Measurements from ENCODE around the gene SAMD4A.

Gene SAMD4A

GRCh38 chr14:54565785-54566409, 1.0 kb upstream of the SAMD4A start:
- peak; percentile 56 for DNase-seq

GRCh38 chr14:54567224-54567638, 303 bp downstream of the SAMD4A start:
- DNase-seq, result no peak

DNA sequence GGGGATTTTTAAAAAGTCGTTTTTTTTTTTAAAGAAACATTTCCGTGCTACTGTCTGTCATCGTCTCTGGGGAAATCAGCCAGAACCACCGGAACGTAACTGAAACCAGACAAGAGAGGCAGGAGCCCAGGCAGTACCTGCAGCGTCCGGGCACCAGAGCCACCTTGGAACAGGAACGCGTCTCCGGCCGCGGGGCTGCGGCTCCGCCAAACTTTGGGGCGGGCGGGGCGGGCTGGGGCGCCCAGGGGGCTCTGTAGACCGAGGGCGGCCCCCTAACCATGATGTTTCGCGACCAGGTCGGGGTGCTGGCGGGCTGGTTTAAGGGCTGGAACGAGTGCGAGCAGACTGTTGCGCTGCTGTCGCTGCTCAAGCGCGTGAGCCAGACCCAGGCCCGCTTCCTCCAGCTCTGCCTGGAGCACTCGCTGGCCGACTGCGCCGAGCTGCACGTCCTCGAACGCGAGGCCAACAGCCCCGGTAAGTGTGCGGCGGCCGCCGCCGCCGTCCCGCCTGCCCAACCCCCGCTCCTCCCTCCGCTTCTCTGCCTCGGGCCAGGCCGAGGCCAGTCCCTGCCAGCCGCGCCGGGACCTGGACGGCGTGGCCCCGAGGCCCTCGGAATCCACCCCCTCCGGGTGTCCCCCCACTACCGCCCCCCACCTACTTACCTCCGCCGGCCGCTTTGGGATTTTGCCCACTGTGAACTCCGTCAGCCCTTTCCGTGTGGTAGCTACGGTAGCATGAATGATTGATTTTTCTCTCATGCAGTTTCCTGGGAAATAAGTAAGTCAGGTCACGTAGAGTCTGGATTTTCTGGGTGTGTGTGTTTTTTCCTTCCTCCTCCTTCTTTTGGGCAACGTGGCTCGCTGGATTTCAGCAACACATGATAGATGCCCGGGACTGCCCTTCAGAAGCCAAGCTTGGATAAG, 972 bp downstream of the SAMD4A start:
- DNase-seq, result peak; percentile 15

DNA sequence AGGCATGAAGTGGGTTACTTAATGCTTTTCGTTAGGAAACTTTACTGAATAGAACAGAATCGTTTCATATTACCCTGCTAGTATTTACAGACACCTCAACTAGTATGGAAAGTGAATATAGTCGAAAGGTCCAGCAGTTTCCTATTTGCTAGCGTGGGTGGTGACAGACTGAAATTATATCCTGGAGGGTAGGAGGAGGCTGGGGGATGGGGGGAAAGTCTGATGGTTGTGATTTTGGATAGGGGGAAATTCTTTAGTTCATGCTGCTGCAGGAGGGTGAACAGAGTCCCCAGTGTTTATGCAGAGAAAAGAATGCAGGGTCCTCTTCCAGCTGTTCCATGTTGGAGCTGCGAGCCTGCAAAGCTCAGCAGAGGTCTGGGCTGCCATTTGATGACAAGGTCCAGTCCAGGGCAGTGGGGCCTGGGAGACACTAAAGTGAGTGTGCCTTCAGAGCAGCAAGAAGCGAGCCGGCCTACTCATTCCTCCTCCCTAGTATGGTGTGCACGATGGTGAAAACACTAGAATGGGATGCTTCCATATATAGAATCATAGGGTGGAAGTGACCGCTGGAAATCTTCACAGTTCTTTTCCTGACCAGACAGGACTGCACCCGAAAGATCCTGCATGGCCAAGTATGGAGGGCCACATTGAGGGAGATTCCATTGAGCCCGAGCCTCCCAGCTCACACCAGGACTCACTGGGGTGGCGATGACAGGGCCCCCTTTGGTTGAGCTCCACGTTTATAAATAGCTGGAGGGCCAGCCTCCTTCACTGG, 2.1 kb downstream of the SAMD4A start:
- no peak for DNase-seq

DNA sequence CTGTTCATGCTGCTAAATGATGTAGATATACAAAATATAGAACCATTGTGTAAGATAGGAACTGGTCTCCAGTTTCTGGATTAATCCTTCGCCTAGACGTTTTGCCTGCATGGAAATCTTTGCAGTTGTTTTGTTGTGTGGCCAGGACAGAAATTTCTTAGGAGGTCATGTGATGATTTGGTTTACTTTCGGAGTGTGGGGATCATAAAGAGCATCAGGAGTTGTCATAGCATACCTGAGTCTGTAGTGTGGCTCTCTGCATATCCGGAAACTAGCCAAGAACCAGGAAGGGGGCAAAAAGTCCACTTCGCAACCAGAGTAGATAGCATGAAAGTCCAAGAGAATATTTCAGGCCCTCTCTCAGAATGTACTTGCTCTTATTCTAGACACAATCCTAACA, 3.1 kb downstream of the SAMD4A start:
- no peak for DNase-seq

GRCh38 chr14:54570631-54571415, 3.9 kb downstream of the SAMD4A start:
- no peak for DNase-seq

DNA sequence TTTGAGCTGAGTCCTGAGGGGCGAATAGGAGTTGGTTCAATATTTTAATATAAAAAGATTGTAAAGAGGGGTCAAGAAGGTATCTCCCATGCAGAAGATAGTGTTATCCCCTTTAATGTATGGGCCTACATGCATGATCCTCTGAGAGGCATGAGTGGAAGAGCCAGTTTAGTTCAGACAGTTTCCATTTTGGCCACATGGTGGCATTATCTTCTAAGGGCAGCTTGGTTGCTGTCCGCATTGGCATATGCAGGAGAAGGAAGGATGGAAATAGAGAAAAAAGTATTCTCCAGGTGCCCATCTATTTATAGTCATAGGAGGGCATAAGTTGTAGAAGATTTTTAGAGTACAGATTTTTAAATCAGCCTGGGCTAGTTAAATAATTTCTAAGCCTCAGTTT, 5.4 kb downstream of the SAMD4A start:
- peak; percentile 43 for DNase-seq

- DNase-seq, result no peak
These were observed 7.6 kb downstream of the SAMD4A start for GRCh38 chr14:54574528-54574927.

DNA sequence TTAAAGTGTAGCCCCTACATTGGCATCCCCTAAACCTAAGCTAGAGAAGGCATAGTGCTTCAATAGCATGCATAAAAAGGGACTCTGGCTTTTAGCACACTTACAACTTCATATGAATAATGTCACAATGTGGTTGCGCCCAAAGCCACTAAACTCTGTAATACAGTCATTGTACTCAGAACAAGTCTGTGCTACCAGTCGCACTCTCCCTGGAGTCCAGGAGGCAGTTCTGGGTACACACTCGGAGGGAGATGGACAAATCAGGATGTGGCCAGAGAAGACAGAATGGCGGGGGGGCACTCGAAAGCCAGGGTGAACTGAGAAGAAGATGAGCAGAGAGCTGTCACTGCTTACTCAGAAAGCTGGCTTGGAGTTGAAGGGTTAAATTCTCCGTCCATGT, 10.6 kb downstream of the SAMD4A start:
- no peak for DNase-seq

DNA sequence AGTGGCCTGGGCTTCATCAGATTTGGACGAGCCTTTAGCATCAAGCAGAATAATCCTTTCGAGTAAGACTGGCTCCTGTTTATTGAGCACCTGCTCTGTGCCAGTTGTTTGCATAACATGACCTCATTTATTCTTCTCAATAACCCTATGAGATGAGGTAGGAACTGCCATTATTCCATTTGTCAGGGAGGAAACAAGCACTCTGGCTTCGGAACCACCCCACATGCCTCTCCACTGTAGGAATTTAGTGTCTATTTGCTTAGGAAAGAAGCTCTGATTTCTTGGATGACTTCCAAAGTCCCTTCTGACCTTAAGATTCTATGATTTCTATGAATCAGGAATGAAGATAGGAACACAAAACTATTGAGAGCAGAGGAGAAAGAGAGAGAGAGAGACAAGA, 11.0 kb downstream of the SAMD4A start:
- DNase-seq, result no peak

GRCh38 chr14:54579621-54580020, 12.7 kb downstream of the SAMD4A start:
- DNase-seq, result no peak

DNA sequence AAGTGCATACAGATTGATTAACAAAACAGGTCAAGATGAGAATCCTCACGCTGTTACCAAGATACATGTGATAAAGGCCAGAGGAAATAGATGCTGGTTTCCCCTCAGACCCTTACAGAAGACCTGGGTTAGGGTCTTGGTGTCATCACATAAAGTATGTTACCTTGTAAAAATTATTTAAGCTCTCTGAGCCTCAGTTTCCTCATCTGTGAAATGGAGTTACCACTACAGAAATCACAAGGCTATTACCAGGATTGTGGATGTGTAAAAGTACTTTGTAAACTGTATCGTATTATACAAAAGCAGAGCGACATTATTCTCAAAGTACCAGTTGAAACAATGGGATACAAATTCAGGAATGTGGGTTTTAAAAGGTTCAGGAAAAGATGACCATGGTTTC, 14.0 kb downstream of the SAMD4A start:
- no peak for DNase-seq

DNA sequence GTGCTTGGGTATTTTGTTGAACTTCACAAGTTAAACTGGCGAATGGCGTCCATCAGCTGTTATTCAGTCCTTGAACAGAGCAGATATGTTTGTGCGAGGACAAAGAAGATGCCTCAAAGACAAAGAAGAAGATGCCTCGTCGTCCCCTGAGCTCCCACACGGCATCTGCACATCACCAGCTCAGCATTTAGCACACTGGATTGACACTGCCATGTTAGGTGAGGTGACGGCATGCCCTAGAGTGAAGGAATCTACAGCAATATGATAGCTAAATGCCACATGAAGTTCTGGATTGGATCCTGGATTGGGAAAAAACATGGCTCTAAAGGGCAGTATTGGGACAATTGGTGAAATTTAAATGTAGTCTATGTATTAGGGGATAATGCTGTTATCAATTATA, 15.4 kb downstream of the SAMD4A start:
- no peak for DNase-seq

- no peak for DNase-seq
These were observed 17.2 kb downstream of the SAMD4A start for GRCh38 chr14:54584097-54584496.

DNA sequence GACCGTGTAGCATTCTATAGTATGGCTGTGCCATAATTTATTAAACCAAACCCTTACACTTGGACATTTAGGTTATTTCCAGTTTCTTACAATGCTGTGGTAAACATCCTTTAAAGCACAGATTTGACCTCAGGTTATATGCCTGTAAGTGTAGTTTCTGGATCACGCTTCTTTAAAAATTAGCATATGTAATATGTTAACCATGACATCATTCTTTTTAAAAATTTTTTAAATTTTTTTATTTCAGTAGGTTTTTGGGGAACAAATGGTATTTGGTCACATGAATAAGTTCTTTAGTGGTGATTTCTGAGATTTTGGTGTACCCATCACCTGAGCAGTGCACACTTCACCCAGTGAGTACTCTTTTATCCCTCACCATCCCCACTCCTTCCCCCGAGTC, 18.3 kb downstream of the SAMD4A start:
- DNase-seq, result no peak

GRCh38 chr14:54589076-54589475, 22.1 kb downstream of the SAMD4A start:
- no peak for DNase-seq

DNA sequence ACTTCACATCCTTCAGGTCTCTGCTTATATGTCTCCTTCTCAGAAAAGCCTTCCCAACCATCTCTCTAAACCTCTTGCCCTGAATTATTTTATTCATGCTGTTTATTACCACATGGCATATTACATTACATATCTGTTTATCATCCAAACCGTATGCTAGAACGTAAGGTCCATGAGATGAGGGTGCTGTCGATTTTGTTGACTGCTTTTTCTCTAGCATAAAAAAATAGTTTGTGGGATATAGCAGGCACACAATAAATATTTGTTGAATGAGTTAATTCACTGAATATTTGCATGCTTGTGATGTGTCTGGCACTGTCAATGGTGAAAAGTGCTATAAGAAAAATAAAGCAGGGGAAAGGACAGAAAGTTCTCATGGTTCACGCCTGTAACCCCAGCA, 22.9 kb downstream of the SAMD4A start:
- DNase-seq, result no peak

DNA sequence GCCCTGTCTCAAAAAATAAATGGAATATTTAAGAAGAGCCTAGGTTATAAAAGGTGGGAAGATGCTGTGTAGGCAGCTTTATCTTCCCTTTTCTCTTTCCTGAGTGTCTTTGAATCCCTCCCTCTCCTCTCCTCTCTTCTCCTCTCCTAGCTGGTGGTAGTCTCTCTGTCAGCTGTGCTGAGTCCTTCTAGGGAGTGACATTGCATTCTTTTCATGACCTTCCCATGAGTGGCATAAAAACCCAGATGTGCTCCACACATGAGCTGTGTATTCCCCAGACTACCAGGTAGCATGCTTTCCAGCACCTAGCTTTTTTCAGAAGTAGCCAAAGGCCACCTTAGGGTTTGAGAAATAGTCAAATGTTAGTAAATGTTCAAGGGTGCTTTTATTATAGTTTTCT, 23.6 kb downstream of the SAMD4A start:
- no peak for DNase-seq

- DNase-seq, result no peak
These were observed 24.5 kb downstream of the SAMD4A start for GRCh38 chr14:54591461-54591860.

DNA sequence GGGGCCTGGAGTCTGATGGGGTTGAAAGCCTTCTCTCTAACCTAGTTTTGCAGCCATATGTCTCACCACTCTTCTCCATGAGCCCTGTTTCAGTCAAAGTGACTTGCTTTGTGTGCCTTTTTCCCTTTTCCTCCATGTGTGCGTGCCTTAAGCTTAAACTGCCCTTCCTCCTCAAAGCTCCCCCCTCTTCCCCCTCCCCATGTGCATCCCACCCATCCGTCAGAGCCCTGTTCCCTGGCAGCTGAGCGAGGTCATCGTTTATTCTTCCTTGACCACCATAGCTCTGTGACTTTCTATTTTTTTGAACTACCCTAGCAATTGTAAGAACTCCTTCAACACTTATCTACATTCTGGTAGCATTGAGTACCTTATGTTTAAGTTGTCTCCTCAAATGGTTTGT, 24.9 kb downstream of the SAMD4A start:
- no peak for DNase-seq

- DNase-seq, result no peak
These were observed 26.9 kb downstream of the SAMD4A start for GRCh38 chr14:54593860-54594259.

- DNase-seq, result no peak
These were observed 27.6 kb downstream of the SAMD4A start for GRCh38 chr14:54594537-54594936.

Data from NCI-H1105 treated with DMSO at 0.1 percent for 48 hours (cell line).